ENCODE data around the gene COA1.

The COA1 gene

GRCh38 chr7:43653466-43653865 is 75.9 kb downstream of the COA1 start:
- DNase-seq (ENCODE audit: low read depth in 2 of 2) = no peak

- no peak for DNase-seq (ENCODE audit: low read depth in 2 of 2)
Observed at GRCh38 chr7:43652364-43652763, 77.0 kb downstream of the COA1 start.

- DNase-seq (ENCODE audit: low read depth in 2 of 2) = no peak
Observed at GRCh38 chr7:43650457-43651052, 78.8 kb downstream of the COA1 start.

- DNase-seq (ENCODE audit: low read depth in 2 of 2) = peak in 1 of 2 donors; percentile 30
Observed at GRCh38 chr7:43649755-43650274, 79.5 kb downstream of the COA1 start.

- peak in 1 of 2 donors; percentile 32 for DNase-seq (ENCODE audit: low read depth in 2 of 2)
Observed at GRCh38 chr7:43648473-43649406, 80.6 kb downstream of the COA1 start.

- no peak for DNase-seq (ENCODE audit: low read depth in 2 of 2)
Observed at GRCh38 chr7:43647673-43648472, 81.5 kb downstream of the COA1 start.

- DNase-seq (ENCODE audit: low read depth in 2 of 2) = no peak
Observed at GRCh38 chr7:43647339-43647672, 82.0 kb downstream of the COA1 start.

- DNase-seq (ENCODE audit: low read depth in 2 of 2) = no peak
Observed at GRCh38 chr7:43646603-43647338, 82.6 kb downstream of the COA1 start.

- no peak for DNase-seq (ENCODE audit: low read depth in 2 of 2)
Observed at GRCh38 chr7:43645699-43646226, 83.6 kb downstream of the COA1 start.

GRCh38 chr7:43643846-43644245 is 85.5 kb downstream of the COA1 start:
- no peak for DNase-seq (ENCODE audit: low read depth in 2 of 2)

- no peak for DNase-seq (ENCODE audit: low read depth in 2 of 2)
Observed at GRCh38 chr7:43642897-43643630, 86.3 kb downstream of the COA1 start.

- DNase-seq (ENCODE audit: low read depth in 2 of 2) = no peak
Observed at GRCh38 chr7:43640679-43641078, 88.6 kb downstream of the COA1 start.

GRCh38 chr7:43639858-43640491 is 89.3 kb downstream of the COA1 start:
- no peak for DNase-seq (ENCODE audit: low read depth in 2 of 2)

- no peak for DNase-seq (ENCODE audit: low read depth in 2 of 2)
Observed at GRCh38 chr7:43637114-43637806, 92.1 kb downstream of the COA1 start.

GRCh38 chr7:43636093-43636492 is 93.2 kb downstream of the COA1 start:
- DNase-seq (ENCODE audit: low read depth in 2 of 2) = no peak

- DNase-seq (ENCODE audit: low read depth in 2 of 2) = no peak
Observed at GRCh38 chr7:43634384-43634783, 94.9 kb downstream of the COA1 start.

GRCh38 chr7:43632746-43633145 is 96.6 kb downstream of the COA1 start:
- DNase-seq (ENCODE audit: low read depth in 2 of 2) = no peak

GRCh38 chr7:43631559-43631958 is 97.8 kb downstream of the COA1 start:
- DNase-seq (ENCODE audit: low read depth in 2 of 2) = no peak

- DNase-seq (ENCODE audit: low read depth in 2 of 2) = no peak
Observed at GRCh38 chr7:43630482-43630881, 98.8 kb downstream of the COA1 start.
